HFFc6 (cell line): Measurements from ENCODE around the gene TMEM132D. TPM values are rescaled to one million over a fixed set of nuclear protein-coding genes. Genes with fewer than 3 reads are reported as not detected.

Experiments
- DNase-seq: peaks from one replicate; pipeline ENCODE4 v3.0.0-alpha.2; 2018
- H3K27ac Mint-ChIP-seq: 2 replicates; pipeline ENCODE4 v1.8.0; 2020; ENCODE audit warnings: mild to moderate bottlenecking, mixed read lengths
- H3K27me3 Mint-ChIP-seq: 2 replicates; pipeline ENCODE4 v1.8.0; 2021; ENCODE audit warnings: mild to moderate bottlenecking, moderate library complexity, mixed read lengths; ENCODE audit not compliant: insufficient read depth
- H3K36me3 Mint-ChIP-seq: 2 replicates; pipeline ENCODE4 v1.8.0; 2021; ENCODE audit warnings: low read depth, mixed read lengths
- H3K4me1 Mint-ChIP-seq: 2 replicates; pipeline ENCODE4 v1.8.0; 2020; ENCODE audit warnings: low read depth, mixed read lengths
- H3K4me3 Mint-ChIP-seq: 2 replicates; pipeline ENCODE4 v1.8.0; 2020; ENCODE audit warnings: mild to moderate bottlenecking, moderate library complexity, mixed read lengths
- H3K9me3 Mint-ChIP-seq: 2 replicates; pipeline ENCODE4 v1.8.0; 2020; ENCODE audit warnings: mild to moderate bottlenecking, mixed read lengths
- total RNA-seq, 6 experiments: library from RNA; stranded (reverse); fragmentation: NEBNext Ultra II Directional; extraction: Animal tissue kit (Norgen Biotek cat#: 25700); gene quantifications; 2 replicates in 1 of 6; 3 replicates in 5 of 6; pipeline ENCODE4 v1.2.3, GENCODE V29; 2021
- TF ChIP-seq, protein P1 (sequence below): fragments of 200-600 bp; sonication (generic); IDR thresholded peaks from 2 replicates; pipeline ENCODE4 v1.5.0; 2021; ENCODE audit warnings: antibody characterized with exemption, mild to moderate bottlenecking

TMEM132D gene
- total RNA-seq, 6 experiments from 2014 or later = not detected

DNA sequence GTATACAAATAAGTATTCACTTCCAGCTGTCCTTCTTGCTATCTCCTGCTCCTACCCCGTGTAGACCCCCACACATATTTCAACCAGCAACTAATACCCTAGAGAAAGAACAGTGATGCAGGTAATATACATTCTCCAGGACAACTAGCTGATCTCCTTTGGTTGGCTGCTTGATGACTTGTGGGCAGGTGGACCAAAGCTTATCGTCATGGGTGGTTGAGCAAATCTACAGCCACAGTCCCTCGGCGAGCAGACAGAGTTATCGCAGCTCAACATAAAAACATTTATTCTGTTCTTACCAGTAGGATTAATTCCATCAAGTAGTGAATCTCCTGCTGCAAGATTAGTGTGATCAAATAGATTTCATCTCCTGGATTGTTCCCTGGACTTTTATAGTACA, 314.3 kb downstream of the TMEM132D start:
- peaks cover 66% of the 10 kb centered on the region for H3K9me3 Mint-ChIP-seq

DNA sequence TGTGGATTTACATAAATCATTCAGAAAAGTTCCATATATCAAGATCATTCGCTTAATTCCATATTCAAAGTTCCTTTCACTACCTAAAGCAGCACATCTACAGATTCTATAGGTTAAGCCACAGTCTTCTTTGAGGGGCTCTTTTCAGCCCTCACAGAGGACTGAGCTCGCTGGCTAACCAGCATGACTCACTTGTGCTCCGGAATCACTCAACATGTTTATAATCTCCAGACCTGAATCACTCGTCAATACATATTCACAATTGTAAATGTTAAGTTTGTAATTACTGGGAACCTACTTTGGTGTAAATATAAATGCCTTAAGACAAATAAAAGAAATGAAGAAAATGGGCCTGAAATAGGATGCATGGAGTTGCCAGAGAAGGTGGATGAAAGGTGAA, 315.7 kb downstream of the TMEM132D start:
- no peak for DNase-seq
- Mint-ChIP-seq H3K27ac (no peak overlapping the region), H3K9me3 (peaks cover 70% of the 10 kb centered on the region), H3K4me1 (no peaks in the 10 kb centered on the region), H3K36me3 (peaks cover 8% of the 10 kb centered on the region; the same call in 1 of the 2 replicates), H3K4me3 (no peak overlapping the region), H3K27me3 (0 out of 2 replicates have a peak, but pooled peaks cover 1% of the 10 kb centered on the region)
- TF ChIP-seq, protein P1, sequence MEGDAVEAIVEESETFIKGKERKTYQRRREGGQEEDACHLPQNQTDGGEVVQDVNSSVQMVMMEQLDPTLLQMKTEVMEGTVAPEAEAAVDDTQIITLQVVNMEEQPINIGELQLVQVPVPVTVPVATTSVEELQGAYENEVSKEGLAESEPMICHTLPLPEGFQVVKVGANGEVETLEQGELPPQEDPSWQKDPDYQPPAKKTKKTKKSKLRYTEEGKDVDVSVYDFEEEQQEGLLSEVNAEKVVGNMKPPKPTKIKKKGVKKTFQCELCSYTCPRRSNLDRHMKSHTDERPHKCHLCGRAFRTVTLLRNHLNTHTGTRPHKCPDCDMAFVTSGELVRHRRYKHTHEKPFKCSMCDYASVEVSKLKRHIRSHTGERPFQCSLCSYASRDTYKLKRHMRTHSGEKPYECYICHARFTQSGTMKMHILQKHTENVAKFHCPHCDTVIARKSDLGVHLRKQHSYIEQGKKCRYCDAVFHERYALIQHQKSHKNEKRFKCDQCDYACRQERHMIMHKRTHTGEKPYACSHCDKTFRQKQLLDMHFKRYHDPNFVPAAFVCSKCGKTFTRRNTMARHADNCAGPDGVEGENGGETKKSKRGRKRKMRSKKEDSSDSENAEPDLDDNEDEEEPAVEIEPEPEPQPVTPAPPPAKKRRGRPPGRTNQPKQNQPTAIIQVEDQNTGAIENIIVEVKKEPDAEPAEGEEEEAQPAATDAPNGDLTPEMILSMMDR = no peak

More for the DNA sequence above, 314.3 kb downstream of the TMEM132D start:
- Mint-ChIP-seq H3K4me3 (no peak overlapping the region), H3K27me3 (0 out of 2 replicates have a peak, but pooled peaks cover 1% of the 10 kb centered on the region), H3K4me1 (no peaks in the 10 kb centered on the region), H3K27ac (no peak overlapping the region), H3K36me3 (0 out of 2 replicates have a peak, but pooled peaks cover 8% of the 10 kb centered on the region)
- DNase-seq = no peak
- TF ChIP-seq, protein P1 = no peak

DNA sequence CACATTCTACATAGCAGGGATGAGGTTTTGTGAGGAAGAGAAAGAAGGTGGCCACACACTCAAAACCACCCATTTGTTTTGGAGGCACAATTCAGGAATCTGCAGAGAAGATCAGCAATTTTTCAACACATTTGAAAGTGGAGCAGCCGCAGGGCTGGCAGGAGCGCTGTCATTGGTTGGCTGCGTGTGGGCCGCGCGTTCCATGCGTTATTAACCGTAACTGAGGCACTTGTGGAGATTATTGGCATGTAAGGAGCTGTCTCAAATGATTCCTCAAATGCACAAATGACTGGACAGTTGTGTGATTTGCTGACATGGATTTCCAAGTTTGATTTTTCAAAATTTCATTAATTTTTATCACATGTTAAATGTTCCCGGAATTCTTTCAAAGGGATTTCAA, 318.5 kb downstream of the TMEM132D start:
- TF ChIP-seq, protein P1 = no peak

DNA sequence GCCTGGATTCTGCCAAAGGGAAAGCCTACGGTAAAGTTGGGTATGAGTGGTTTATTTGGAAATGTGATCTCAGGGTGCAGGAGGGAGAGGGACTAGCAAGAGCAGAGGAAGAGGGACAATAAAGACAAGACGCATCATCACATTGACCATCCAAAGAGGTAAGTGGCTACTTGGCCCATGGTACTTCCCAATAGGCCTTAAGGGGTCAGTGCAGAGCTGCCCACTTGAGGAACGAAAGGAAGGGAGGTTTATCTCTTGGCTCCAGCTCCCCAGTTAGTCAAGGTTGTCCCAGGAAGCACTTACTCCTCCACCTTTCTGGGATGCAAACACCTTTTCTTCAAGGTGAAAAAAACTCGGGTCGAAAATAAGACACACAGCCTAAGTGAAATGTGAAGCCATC, 323.9 kb downstream of the TMEM132D start:
- DNase-seq = no peak
- no peaks in the 10 kb centered on the region for H3K27me3 Mint-ChIP-seq
- H3K4me1 Mint-ChIP-seq = no peaks in the 10 kb centered on the region
- peaks cover 12% of the 10 kb centered on the region for H3K36me3 Mint-ChIP-seq
- no peak overlapping the region for H3K4me3 Mint-ChIP-seq
- no peak overlapping the region for H3K27ac Mint-ChIP-seq
- TF ChIP-seq, protein P1 = no peak
- peaks cover 72% of the 10 kb centered on the region for H3K9me3 Mint-ChIP-seq

More for the DNA sequence above, 318.5 kb downstream of the TMEM132D start:
- H3K36me3 Mint-ChIP-seq = peaks cover 8% of the 10 kb centered on the region; the same call in 1 of the 2 replicates
- H3K4me3 Mint-ChIP-seq = no peak overlapping the region
- no peak for DNase-seq
- no peak overlapping the region for H3K27ac Mint-ChIP-seq
- peaks cover 77% of the 10 kb centered on the region for H3K9me3 Mint-ChIP-seq
- H3K27me3 Mint-ChIP-seq = no peaks in the 10 kb centered on the region
- H3K4me1 Mint-ChIP-seq = no peaks in the 10 kb centered on the region

GRCh38 chr12:129571901-129572494, 331.8 kb downstream of the TMEM132D start:
- Mint-ChIP-seq H3K36me3 (no peaks in the 10 kb centered on the region), H3K4me3 (no peak overlapping the region), H3K9me3 (peaks cover 58% of the 10 kb centered on the region), H3K27me3 (peaks cover 3% of the 10 kb centered on the region; the same call in 1 of the 2 replicates), H3K4me1 (no peaks in the 10 kb centered on the region), H3K27ac (no peak overlapping the region)
- TF ChIP-seq, protein P1 = no peak
- DNase-seq = no peak
